HG02973 (cell line): ENCODE results near the gene STOX2.

Experiments
- ATAC-seq: cut with Tn5 transposase; IDR thresholded peaks from one replicate; pipeline ENCODE4 v1.9.1; 2021; ENCODE audit warnings: moderate library complexity; ENCODE audit not compliant: unreplicated experiment

The STOX2 gene

GRCh38 chr4:183905081-183905592 lies at the start of gene STOX2:
STOX2 (plus strand) TSS chr4:183905307; CDS start chr4:183906791, 1,484 bp downstream.
- ATAC-seq, result no peak

GRCh38 chr4:183855323-183856190 lies 49.5 kb upstream of the STOX2 start:
- ATAC-seq, result no peak

- no peak for ATAC-seq
Measured at GRCh38 chr4:183857040-183857439, 48.1 kb upstream of the STOX2 start.

DNA sequence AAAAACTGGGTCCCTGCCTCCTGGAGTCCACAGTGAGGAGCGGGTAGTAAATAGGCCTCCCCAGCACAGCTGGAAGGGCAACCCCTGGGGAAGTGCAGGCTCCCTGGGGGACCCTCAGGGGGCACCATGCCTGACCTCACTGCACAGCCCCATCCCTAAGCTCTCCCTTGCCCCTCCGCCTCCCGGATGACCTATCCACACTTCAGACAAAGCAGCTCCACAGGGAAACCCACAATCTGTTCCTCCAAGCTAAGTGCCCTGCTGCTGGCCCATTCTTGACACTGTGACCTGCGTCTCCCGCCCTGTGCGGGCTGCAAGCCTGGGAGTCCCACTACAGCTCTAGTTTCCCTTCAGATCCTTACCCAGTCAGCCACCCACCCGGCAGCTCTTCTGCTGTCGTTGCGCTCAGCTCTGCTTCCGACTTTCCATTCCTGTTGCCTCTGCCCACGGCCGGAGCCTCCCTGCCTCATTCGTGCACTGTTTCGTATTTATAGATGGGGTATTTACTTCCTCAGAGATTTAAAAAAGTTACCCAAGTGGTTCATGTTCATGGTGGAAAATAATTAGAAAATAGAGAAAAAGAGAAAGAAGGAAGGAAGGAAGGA lies 47.0 kb upstream of the STOX2 start:
- no peak for ATAC-seq

DNA sequence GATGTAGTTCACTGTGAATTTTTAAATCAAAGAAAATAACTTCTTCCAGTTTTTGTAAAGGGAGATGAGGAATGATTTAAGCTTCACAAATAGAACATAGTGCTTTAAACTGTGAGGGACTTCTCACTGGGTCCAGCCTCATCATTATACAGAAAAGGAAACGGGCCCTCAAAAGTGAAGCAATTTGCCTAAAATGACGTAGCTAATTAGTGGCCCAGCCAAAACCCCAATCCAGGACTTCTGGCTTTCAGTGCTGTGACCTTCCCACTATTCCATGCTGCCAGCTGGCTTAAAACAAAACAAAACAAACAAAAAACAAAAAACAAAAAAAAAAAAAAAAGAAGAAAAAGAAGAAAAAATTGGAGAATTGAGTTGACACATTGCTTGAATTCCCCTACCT lies 45.0 kb upstream of the STOX2 start:
- no peak for ATAC-seq

DNA sequence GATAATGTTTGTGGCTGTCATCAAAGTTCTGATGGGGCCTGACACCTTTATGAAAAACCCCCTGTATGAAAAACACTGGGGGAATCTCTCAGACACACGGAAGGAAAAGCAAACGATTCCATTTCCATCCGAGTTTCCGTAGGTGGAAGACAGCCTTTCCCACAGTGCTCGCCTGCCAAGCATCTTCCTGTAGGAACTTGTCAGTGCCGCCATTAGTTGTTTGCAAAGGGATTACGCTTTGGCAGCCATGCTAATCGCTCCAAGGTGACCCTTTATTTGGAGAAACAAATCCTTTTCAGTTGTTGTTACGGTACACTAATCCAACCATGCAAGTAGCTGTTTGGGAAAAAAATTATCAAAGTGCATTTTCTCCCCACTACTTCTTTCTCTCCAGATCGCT lies 44.4 kb upstream of the STOX2 start:
- no peak for ATAC-seq

GRCh38 chr4:183861426-183861825 lies 43.7 kb upstream of the STOX2 start:
- ATAC-seq, result no peak

GRCh38 chr4:183863155-183863825 lies 41.8 kb upstream of the STOX2 start:
- no peak for ATAC-seq

GRCh38 chr4:183867247-183867646 lies 37.9 kb upstream of the STOX2 start:
- no peak for ATAC-seq

DNA sequence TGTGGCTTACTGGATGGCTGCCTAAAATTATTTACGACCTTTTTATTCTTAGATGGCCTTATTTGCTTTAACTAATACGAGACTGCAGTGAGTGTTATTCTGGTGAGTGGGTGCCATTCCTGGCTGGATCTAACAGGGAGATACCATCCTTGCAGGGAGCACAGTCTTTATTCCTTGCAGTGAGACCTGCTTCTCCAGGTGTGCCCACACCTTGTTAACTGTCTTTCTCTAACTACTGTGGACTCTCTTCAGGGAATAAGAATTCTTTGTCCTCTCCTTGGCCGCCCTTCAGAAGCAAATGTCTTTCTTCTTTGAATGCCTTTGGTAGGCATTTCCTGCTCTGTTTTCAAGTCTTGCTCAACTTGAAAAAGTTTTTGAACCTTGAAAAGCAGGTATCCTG lies 34.1 kb upstream of the STOX2 start:
- no peak for ATAC-seq

- ATAC-seq, result no peak
Measured at GRCh38 chr4:183871581-183871980, 33.5 kb upstream of the STOX2 start.

- no peak for ATAC-seq
Measured at GRCh38 chr4:183872531-183872930, 32.6 kb upstream of the STOX2 start.

GRCh38 chr4:183873409-183874185 lies 31.5 kb upstream of the STOX2 start:
- no peak for ATAC-seq

DNA sequence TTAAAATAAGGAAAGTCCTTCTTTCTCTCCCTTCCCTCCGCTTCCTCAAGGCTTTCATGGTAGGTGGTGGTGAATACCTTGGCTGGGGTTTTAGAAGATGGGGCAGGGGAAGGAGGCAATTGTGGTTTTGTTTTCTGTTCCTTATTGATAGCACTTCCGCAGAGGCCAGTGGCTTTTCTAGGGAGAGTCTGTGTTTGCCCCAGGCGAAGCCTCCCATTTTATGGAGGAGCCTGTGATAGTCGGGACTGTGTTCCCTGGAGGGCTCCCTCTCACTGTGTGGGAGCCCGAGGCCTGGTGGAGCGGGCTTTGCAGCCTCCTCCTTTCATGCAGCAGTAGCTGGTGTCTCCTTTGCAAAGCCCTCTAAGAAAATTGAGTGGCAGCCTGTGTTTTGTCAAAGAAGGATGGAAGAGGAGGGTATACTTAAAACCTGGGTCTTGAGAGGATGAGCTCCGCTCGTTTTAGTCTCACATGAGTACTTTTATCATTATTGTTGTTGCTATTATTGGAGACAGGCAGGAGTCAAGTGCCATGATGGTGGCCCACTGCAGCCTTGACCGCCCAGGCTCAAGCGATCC lies 29.8 kb upstream of the STOX2 start:
- no peak for ATAC-seq

- ATAC-seq, result no peak
Measured at GRCh38 chr4:183876268-183876934, 28.7 kb upstream of the STOX2 start.

DNA sequence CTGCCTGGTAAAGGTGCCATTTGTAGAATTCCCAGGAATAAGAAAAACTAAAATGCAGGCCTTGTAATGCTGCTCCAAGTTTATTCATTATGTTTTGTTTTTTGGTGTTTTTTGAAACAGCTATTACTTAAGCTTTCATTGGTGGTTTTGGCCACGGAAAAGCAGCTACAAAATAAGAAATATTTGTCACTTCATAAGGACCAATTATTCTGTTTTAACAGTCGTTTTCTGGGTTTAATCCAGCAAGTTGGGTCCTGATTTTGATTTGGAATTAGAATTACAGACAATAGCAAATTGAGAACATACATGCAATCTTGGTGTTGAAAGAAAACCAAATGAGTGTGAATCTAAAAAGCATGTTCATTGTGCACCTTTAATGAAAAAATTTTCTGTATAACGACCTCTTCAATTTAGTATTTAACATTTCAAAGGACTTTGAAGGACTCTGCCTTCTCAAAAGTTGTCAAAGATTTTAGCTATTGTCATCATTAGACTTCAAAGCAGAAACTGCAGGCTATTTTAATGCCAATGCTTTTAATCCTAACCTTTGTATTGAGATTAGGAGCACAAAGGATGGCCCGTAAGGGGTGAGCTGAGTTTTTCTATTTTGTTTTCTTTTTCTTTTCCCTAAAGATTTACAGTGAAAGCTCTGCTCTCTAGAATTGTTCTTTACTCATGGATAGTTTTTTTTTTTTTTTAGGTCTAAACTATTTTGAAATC lies 26.7 kb upstream of the STOX2 start:
- ATAC-seq, result no peak

- ATAC-seq, result no peak
Measured at GRCh38 chr4:183885205-183885720, 19.8 kb upstream of the STOX2 start.

DNA sequence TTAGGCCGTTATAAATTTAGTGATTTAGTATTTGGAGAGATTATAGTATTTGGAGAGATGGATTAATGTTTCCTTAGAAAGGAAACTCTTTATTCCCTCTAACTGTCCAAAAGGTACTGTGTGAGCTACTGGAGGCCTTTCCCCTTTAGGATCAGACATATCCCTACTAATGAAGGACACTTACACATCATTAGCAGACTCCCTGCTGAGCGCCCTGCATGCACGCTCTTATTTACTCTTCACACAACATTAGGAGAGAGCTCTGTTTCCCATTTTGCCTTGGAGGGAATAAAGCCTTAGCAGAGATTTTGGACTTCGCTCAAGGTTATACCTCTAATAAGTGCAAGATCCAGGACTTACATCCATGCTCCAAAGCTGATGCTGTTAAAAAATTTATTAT lies 17.8 kb upstream of the STOX2 start:
- ATAC-seq, result no peak

DNA sequence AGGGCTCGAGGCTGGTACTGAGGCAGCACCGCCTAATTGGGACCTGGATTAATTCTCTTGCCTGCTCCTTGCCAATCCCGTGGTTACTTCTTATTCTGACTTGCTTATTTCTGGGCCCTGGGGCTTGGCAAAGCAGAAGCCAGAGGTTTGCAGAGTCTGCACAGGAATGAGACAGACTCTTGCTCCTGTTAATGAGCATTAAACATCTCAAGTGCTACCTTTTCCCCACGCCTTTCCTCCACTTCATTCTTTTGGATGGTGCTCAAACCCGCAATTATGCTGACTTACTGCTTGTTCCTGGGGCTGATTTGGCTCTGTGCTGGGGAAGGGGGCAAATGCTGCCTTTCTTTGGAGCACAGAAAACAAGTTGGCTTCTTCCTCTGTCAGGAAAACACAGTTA lies 16.5 kb upstream of the STOX2 start:
- ATAC-seq, result no peak
